Measurements from ENCODE around the gene HOXA6. TPM values are rescaled to one million over a fixed set of nuclear protein-coding genes. Genes with fewer than 3 reads are reported as not detected.

HOXA6 gene
- total and polyA plus RNA-seq, 2 of the 4 experiments (the other 2 are of a cell fraction) = 1.4 to 1.8 TPM

DNA sequence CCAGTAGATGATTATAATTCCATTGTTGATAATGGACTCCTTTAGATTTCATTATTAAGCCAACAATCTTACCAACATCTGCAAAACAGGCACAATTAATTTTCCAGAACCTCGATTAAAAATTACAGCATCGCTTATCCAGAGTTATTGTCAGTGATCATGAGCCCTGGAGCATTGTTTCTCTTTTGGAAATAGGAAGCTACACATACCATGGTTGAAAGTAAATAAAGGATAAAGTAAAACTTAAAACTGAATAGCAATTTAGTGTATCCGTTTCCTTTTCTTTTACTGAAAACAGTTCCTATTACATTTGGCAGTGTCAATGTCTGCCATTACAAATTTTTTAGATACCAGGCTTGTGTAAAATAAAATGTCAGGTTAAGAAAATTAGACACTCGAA is 35.2 kb downstream of the HOXA6 start:
- H2BK20ac ChIP-seq (ENCODE audit: low read depth, low read length) = no peak overlapping the region
- no peak overlapping the region for H2AK9ac ChIP-seq (replicated peaks; ENCODE audit: low read depth, low read length, poor library complexity)
- no peak overlapping the region for H4K5ac ChIP-seq (ENCODE audit: low read depth, low read length)
- H3K27me3 ChIP-seq (ENCODE audit: control insufficient read depth, insufficient read depth, low read length) = no peaks in the 10 kb centered on the region
- peaks cover 17% of the 10 kb centered on the region; the same call in 1 of the 2 replicates for H3K36me3 ChIP-seq (ENCODE audit: control insufficient read depth, insufficient read depth, low read length)
- H3K9ac ChIP-seq (ENCODE audit: low read depth, low read length) = peak overlapping the region; percentile 95; the same call in 1 of the 2 replicates
- H4K20me1 ChIP-seq (ENCODE audit: insufficient read depth, low read length) = peaks cover 16% of the 10 kb centered on the region
- ChIA-PET POLR2A (ENCODE audit: unreplicated experiment) (no interaction called here), CTCF (no interaction called here)
- peak overlapping the region; percentile 6; the same call in 1 of the 2 replicates for H3K23ac ChIP-seq (ENCODE audit: low read depth, low read length)
- peak overlapping the region; percentile 98 for H3K4me2 ChIP-seq (ENCODE audit: low read depth, low read length)
- no peak overlapping the region for H2AFZ ChIP-seq (replicated peaks; ENCODE audit: low read length, poor library complexity)
- H3K79me1 ChIP-seq (ENCODE audit: low read depth in 1 of 2, low read length in 2 of 2) = peaks cover 0 to 34% of the 10 kb centered on the region in 2 experiments; a peak in 2 of 4 replicates
- H3K56ac ChIP-seq (ENCODE audit: extremely low read depth, insufficient read depth, low read length) = no peak overlapping the region
- no peak overlapping the region for H3K4ac ChIP-seq (ENCODE audit: low read depth, low read length)
- H3K14ac ChIP-seq (replicated peaks; ENCODE audit: low read depth, low read length) = no peak overlapping the region
- no TSS peak for BruUV-seq (replicated peaks)
- H2AK5ac ChIP-seq (ENCODE audit: low read depth, low read length) = no peak overlapping the region
- peak; percentile 25 for DNase-seq
- peaks cover 13% of the 10 kb centered on the region; the same call in 1 of the 2 replicates for H3K9me1 ChIP-seq (ENCODE audit: insufficient read depth, low read length)
- H2BK15ac ChIP-seq (ENCODE audit: low read depth, low read length) = no peak overlapping the region
- dilution Hi-C loops (cut with HindIII; ENCODE audit: low sequenced_read_pairs, unreplicated experiment) = no loop called here
- H3K18ac ChIP-seq (ENCODE audit: low read depth, low read length) = no peak overlapping the region
- no peak overlapping the region for H2BK120ac ChIP-seq (ENCODE audit: low read depth, low read length)
- peaks cover 27% of the 10 kb centered on the region for H3K4me1 ChIP-seq (ENCODE audit: control insufficient read depth, insufficient read depth, low read length)
- in situ Hi-C loops (cut with MboI; ENCODE audit: low sequenced_read_pairs) = no loop called here
- H3K27ac ChIP-seq (ENCODE audit: insufficient read depth, low read length) = peak overlapping the region; percentile 99; the same call in 1 of the 2 replicates
- H2BK5ac ChIP-seq (ENCODE audit: low read depth, low read length, poor library complexity, severe bottlenecking) = peak overlapping the region; percentile 92
- peak overlapping the region in 1 of 2 experiments; percentile 2; a peak in 1 of 4 replicates for H4K8ac ChIP-seq (ENCODE audit: low read depth in 2 of 2, low read length in 2 of 2)
- peak overlapping the region; percentile 65 for H3K4me3 ChIP-seq (ENCODE audit: insufficient read depth, low read depth, low read length)
- no peak overlapping the region for H4K91ac ChIP-seq (ENCODE audit: insufficient read depth, low read depth, low read length)
- WGBS, 2 experiments (ENCODE audit: extremely low coverage in 2 of 2, insufficient read length in 1 of 2) = no CpG with 5 or more reads among the region's 4 CpGs
- TF ChIP-seq SMC3 (IDR thresholded peaks at IDR 0.05; ENCODE audit: low read depth, low read length) = no peak
- no peak for ATAC-seq (ENCODE audit: low read depth)
- H3K9me3 ChIP-seq (ENCODE audit: control insufficient read depth, insufficient read depth, low read length) = no peaks in the 10 kb centered on the region
- intact Hi-C loops (cut with micrococcal nuclease) = no loop called here
